ENCODE measurements around the gene DARS2.
"Not testable (repeated sequence)": the region's sequence is repeated elsewhere in the genome, so short reads cannot be mapped to it uniquely, and the experiment has no call there.

Gene DARS2, protein sequence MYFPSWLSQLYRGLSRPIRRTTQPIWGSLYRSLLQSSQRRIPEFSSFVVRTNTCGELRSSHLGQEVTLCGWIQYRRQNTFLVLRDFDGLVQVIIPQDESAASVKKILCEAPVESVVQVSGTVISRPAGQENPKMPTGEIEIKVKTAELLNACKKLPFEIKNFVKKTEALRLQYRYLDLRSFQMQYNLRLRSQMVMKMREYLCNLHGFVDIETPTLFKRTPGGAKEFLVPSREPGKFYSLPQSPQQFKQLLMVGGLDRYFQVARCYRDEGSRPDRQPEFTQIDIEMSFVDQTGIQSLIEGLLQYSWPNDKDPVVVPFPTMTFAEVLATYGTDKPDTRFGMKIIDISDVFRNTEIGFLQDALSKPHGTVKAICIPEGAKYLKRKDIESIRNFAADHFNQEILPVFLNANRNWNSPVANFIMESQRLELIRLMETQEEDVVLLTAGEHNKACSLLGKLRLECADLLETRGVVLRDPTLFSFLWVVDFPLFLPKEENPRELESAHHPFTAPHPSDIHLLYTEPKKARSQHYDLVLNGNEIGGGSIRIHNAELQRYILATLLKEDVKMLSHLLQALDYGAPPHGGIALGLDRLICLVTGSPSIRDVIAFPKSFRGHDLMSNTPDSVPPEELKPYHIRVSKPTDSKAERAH

GRCh38 chr1:173824315-173825081 is at the start of gene DARS2, which contains the start of gene CENPL:
Gene DARS2, plus strand, starts transcription at chr1:173824673. Its CDS starts 557 bp downstream, at chr1:173825230.
Gene CENPL, minus strand, starts transcription at chr1:173824883. Its CDS starts 13,584 bp downstream, at chr1:173811299.
- in situ Hi-C loops (cut with HindIII; ENCODE audit: low sequenced_read_pairs), result loop anchor here (5.0 kb wide), 1 partner anchor 33 kb away; no protein-coding TSS in a partner anchor

GRCh38 chr1:173775578-173776226 is 48.8 kb upstream of the DARS2 start:
- in situ Hi-C loops (cut with HindIII; ENCODE audit: low sequenced_read_pairs), result no loop called here

- in situ Hi-C loops (cut with HindIII; ENCODE audit: low sequenced_read_pairs), result loop anchor here (5.0 kb wide), 1 partner anchor 58 kb away; no protein-coding TSS in a partner anchor
Measured at GRCh38 chr1:173779936-173780335, 44.5 kb upstream of the DARS2 start.

- in situ Hi-C loops (cut with HindIII; ENCODE audit: low sequenced_read_pairs), result loop anchor here (5.0 kb wide), 1 partner anchor 63 kb away; no protein-coding TSS in a partner anchor
Measured at GRCh38 chr1:173784997-173785396, 39.5 kb upstream of the DARS2 start.

GRCh38 chr1:173789841-173790240 is 34.6 kb upstream of the DARS2 start:
- in situ Hi-C loops (cut with HindIII; ENCODE audit: low sequenced_read_pairs), result no loop called here

GRCh38 chr1:173798078-173798477 is 26.4 kb upstream of the DARS2 start:
- in situ Hi-C loops (cut with HindIII; ENCODE audit: low sequenced_read_pairs), result no loop called here

DNA sequence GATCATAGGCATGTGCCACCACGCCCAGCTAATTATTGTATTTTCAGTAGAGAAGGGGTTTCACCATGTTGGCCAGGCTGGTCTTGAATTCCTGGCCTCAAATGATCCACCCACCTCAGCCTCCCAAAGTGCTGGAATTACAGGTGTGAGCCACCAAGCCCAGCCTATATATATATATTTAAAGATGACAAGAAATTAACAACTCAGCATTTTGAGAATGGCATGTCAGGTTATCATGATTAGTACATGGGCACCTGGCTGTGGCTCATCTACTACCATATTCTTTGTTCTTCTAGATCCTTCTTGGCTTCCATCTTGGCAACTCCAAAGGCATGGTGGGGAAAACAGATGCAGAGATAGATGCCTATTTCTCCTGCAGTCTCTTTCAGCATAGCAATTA is 24.5 kb upstream of the DARS2 start:
- in situ Hi-C loops (cut with HindIII; ENCODE audit: low sequenced_read_pairs), result not testable (repeated sequence)

DNA sequence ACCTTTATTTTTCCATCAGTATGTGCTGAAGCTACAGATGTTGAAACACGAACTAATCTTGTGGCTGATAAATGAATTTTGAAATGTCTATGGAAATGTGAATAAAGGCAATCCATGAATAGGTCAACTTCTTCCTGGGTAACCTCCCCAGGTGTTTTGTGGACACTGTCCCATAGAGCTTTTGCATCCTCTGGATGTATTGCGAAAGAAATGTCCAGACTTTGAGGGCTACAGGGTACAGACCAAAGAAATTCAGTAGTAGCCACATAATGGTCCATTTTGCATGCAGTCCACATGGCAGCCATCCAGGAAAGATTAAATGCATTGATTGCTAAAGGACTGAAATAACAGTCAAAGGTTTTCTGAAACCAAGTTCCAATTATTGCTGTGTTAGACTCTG is 21.5 kb upstream of the DARS2 start:
- in situ Hi-C loops (cut with HindIII; ENCODE audit: low sequenced_read_pairs), result no loop called here

DNA sequence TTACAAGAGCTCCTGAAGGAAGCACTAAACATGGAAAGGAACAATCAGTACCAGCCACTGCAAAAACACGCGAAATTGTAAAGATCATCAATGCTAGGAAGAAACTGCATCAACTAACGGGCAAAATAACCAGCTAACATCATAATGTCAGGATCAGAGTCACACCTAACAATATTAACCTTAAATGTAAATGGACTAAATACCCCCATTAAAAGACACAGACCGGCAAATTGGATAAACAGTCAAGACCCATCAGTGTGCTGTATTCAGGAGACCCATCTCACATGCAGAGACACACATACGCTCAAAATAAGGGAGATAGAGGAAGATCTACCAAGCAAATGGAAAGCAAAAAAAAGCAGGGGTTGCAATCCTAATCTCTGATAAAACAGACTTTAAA is 10.8 kb upstream of the DARS2 start:
- in situ Hi-C loops (cut with HindIII; ENCODE audit: low sequenced_read_pairs), result not testable (repeated sequence)

GRCh38 chr1:173818459-173818858 is 6.0 kb upstream of the DARS2 start:
- in situ Hi-C loops (cut with HindIII; ENCODE audit: low sequenced_read_pairs), result no loop called here

GRCh38 chr1:173821680-173822079 is 2.8 kb upstream of the DARS2 start:
- in situ Hi-C loops (cut with HindIII; ENCODE audit: low sequenced_read_pairs), result loop anchor here (5.0 kb wide), 1 partner anchor 36 kb away; no protein-coding TSS in a partner anchor

- in situ Hi-C loops (cut with HindIII; ENCODE audit: low sequenced_read_pairs), result loop anchor here (5.0 kb wide), 1 partner anchor 33 kb away; no protein-coding TSS in a partner anchor
Measured at GRCh38 chr1:173823781-173824314, 625 bp upstream of the DARS2 start.

- in situ Hi-C loops (cut with HindIII; ENCODE audit: low sequenced_read_pairs), result no loop called here
Measured at GRCh38 chr1:173827611-173828010, 3.1 kb downstream of the DARS2 start.

- in situ Hi-C loops (cut with HindIII; ENCODE audit: low sequenced_read_pairs), result no loop called here
Measured at GRCh38 chr1:173832748-173833147, 8.3 kb downstream of the DARS2 start.

DNA sequence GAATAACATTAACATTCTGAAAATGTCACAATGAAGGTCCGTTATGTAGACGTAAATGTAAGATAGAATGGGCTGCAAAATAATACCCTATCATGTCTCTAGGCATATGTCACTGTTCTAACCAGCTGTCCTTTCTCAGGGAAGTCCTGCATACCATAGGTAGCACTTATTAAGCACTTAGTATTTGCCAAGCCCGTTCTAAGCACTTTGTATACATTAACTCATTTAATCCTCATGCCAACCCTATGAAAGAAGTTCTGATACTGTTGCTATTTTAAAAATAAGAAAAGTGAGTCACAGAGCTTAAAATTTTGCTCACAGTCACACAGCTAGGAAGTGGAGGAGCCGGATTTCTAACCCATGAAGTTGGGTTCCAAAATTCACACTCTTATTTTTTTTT is 27.6 kb downstream of the DARS2 start:
- in situ Hi-C loops (cut with HindIII; ENCODE audit: low sequenced_read_pairs), result no loop called here

GRCh38 chr1:173853074-173853473 is 28.6 kb downstream of the DARS2 start:
- in situ Hi-C loops (cut with HindIII; ENCODE audit: low sequenced_read_pairs), result no loop called here

DNA sequence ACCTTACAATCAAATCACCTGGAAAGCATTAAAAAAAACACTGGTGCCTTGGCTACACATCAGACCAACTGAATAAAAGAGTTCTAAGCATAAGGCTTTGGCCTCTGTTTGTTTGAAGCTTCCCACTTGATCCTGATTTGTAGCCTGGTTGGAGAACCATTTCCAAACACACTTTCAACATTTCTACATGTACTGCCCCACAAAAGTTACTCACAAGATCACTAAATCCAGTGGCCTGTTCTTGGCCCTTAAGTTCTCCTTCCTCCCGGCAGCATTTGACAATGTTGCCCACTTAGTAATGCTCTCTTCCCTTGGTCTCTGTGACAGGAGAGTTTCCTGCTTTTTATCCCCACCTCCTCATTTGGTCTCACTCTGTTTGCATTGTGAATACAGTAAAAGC is 31.5 kb downstream of the DARS2 start:
- in situ Hi-C loops (cut with HindIII; ENCODE audit: low sequenced_read_pairs), result loop anchor here (5.0 kb wide), 1 partner anchor 34 kb away; the partner anchor contains the start of genes CENPL and DARS2

- in situ Hi-C loops (cut with HindIII; ENCODE audit: low sequenced_read_pairs), result loop anchor here (5.0 kb wide), 1 partner anchor 35 kb away; the partner anchor contains the start of genes CENPL and DARS2
Measured at GRCh38 chr1:173856903-173857302, 32.4 kb downstream of the DARS2 start.

DNA sequence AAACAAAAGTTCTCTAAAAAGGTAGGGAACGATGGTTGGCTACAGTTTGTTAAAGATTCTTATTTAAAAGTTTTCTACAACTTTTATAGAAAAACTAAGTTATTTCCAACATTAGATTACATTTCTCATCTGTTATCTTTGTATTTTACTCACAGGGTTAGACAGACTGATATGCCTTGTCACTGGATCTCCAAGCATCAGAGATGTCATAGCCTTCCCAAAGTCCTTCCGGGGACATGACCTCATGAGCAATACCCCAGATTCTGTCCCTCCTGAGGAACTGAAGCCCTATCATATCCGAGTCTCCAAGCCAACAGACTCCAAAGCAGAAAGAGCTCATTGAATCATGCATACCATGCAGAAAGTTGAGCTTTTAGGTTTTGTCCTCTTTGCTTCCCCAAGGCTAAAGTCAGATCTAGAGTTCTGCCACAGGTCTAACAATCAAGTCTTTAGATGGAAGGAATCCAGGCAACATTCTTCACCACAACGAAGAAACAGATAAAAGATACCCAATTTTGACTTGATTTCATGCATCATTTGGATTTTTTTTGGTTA is 33.0 kb downstream of the DARS2 start:
- in situ Hi-C loops (cut with HindIII; ENCODE audit: low sequenced_read_pairs), result loop anchor here (5.0 kb wide), 1 partner anchor 35 kb away; the partner anchor contains the start of genes CENPL and DARS2

- in situ Hi-C loops (cut with HindIII; ENCODE audit: low sequenced_read_pairs), result loop anchor here (5.0 kb wide), 1 partner anchor 37 kb away; the partner anchor contains the start of genes CENPL and DARS2
Measured at GRCh38 chr1:173859547-173859946, 35.1 kb downstream of the DARS2 start.

Measured in endothelial cell of hepatic sinusoid (primary cell).